HEK293T (cell line): ENCODE results near the gene LIMCH1.

Experiments used
- ARNT ChIP-seq: fragments of 450-650 bp; IDR thresholded peaks from 2 replicates; pipeline ENCODE4 v1.6.1; 2017; ENCODE audit warnings: mild to moderate bottlenecking
- BHLHE40 ChIP-seq: fragments of 450-650 bp; IDR thresholded peaks from 2 replicates; pipeline ENCODE4 v1.6.1; 2016; ENCODE audit warnings: mild to moderate bottlenecking, moderate library complexity, borderline replicate concordance
- CTBP1 ChIP-seq: fragments of 450-650 bp; IDR thresholded peaks from 2 replicates; pipeline ENCODE4 v1.6.1; 2016; ENCODE audit warnings: borderline replicate concordance
- ELF4 ChIP-seq: fragments of 450-650 bp; IDR thresholded peaks from 2 replicates; pipeline ENCODE4 v1.6.1; 2017; ENCODE audit warnings: antibody characterized with exemption
- FOXA1 ChIP-seq: fragments of 450-650 bp; IDR thresholded peaks from 2 replicates; pipeline ENCODE4 v1.6.1; 2016; ENCODE audit warnings: mild to moderate bottlenecking
- FOXK2 ChIP-seq: fragments of 450-650 bp; IDR thresholded peaks from 2 replicates; pipeline ENCODE4 v1.6.1; 2016; ENCODE audit warnings: mild to moderate bottlenecking
- FOXM1 ChIP-seq: fragments of 450-650 bp; IDR thresholded peaks from 2 replicates; pipeline ENCODE4 v1.6.1; 2017; ENCODE audit warnings: mild to moderate bottlenecking, borderline replicate concordance
- L3MBTL2 ChIP-seq: fragments of 450-650 bp; conservative IDR thresholded peaks from 2 replicates; pipeline ENCODE4 v1.6.1; 2016; ENCODE audit warnings: mild to moderate bottlenecking
- LEF1 ChIP-seq: fragments of 450-650 bp; IDR thresholded peaks from 2 replicates; pipeline ENCODE4 v1.6.1; 2017; ENCODE audit warnings: mild to moderate bottlenecking, borderline replicate concordance
- PKNOX1 ChIP-seq: fragments of 450-650 bp; IDR thresholded peaks from 2 replicates; pipeline ENCODE4 v1.6.1; 2016
- SP1 ChIP-seq: fragments of 450-650 bp; IDR thresholded peaks from 2 replicates; pipeline ENCODE4 v1.6.1; 2017
- SUZ12 ChIP-seq: fragments of 450-650 bp; IDR thresholded peaks from 2 replicates; pipeline ENCODE4 v1.6.1; 2016; ENCODE audit warnings: mild to moderate bottlenecking

- TF ChIP-seq ARNT (no peak), BHLHE40 (no peak), ELF4 (no peak), CTBP1 (no peak), SUZ12 (no peak), L3MBTL2 (no peak), FOXA1 (no peak), FOXM1 (no peak), SP1 (no peak), PKNOX1 (no peak), FOXK2 (no peak), LEF1 (no peak)
These were observed 27.8 kb upstream of the LIMCH1 start for GRCh38 chr4:41510179-41510578.
